Stimulated activated CD4-positive, alpha-beta T cell treated with anti-CD3 and anti-CD28 coated beads, TNF-alpha, amount 100 ng/mL, for 24 hours (primary cell): ENCODE results near the gene HSPB6.
A peak's percentile ranks its signal among the peaks of the same experiment; 100 is the strongest.

Experiments
- DNase-seq, 3 experiments: peaks; one replicate each; pipeline ENCODE4 v3.0.0-alpha.2; 2020; ENCODE audit warnings: low read depth in 3 of 3

Gene HSPB6

GRCh38 chr19:35716801-35717664 is 39.8 kb downstream of the HSPB6 start:
- peak; percentile 92 to 96 (median 94) for DNase-seq

- DNase-seq, result peak in 1 of 3 experiments; percentile 26
Observed at GRCh38 chr19:35715981-35716800, 40.6 kb downstream of the HSPB6 start.

- DNase-seq, result no peak
Observed at GRCh38 chr19:35715355-35715809, 41.4 kb downstream of the HSPB6 start.

- no peak for DNase-seq
Observed at GRCh38 chr19:35714601-35715354, 42.1 kb downstream of the HSPB6 start.

- DNase-seq, result no peak
Observed at GRCh38 chr19:35713904-35714495, 42.8 kb downstream of the HSPB6 start.

- no peak for DNase-seq
Observed at GRCh38 chr19:35713506-35713850, 43.4 kb downstream of the HSPB6 start.

GRCh38 chr19:35712567-35713505 is 44.0 kb downstream of the HSPB6 start:
- peak in 2 of 3 experiments; percentile 54 to 87 for DNase-seq

- DNase-seq, result peak in 2 of 3 experiments; percentile 42 to 74
Observed at GRCh38 chr19:35710784-35711723, 45.8 kb downstream of the HSPB6 start.

- DNase-seq, result no peak
Observed at GRCh38 chr19:35708391-35708790, 48.4 kb downstream of the HSPB6 start.
